GM21360 (cell line): ENCODE results near the gene NRAP.

ENCODE experiments used
- ATAC-seq: cut with Tn5 transposase; IDR thresholded peaks from one replicate; pipeline ENCODE4 v1.9.1; 2021; ENCODE audit warnings: mild to moderate bottlenecking, moderate library complexity; ENCODE audit not compliant: unreplicated experiment

Gene NRAP

DNA sequence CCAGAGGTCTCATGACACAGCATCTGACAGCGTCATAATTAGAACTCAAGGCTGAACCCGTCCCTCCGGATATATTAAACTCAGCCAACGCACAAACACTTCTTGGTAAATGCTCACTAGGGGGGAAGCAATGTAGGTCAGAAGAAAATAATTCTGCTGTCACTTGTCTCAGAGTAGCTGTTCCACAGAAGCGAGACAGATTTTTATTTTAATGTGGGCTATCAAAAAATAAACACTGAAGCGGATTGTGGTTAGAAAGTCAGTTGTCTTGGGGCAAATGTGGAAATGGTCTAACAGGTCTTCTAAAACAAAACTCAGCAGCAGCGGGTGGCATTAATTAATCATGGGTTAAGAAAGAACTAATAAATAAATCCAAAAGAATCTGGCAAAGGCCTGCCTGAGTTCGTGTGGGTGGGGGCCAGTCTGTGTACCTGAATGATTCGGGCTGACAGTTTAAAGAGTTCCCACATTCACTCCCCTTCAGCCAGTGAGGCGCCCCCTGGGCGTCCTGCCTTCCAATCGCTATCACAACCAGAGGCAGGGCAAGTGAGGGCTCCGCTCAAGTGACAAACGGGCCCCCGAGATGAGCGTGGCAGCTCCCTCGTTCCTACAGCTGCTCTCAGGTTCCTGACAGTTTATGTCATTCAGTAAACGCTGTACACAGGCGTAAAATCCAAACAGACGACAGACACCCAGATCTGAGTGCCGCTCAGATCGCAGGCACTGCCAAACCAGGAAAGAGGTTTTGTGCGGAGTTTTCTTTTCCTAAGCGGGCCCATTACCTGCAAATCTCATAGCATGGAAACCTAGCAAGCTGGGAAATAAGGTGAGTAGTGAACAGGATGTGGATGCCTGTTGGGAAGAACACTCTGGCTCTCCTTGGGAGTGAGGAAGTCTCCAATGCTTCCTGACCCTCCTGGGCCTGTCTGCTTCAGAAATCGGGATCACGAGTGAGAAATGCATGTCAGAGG is 52.9 kb downstream of the NRAP start:
- ATAC-seq, result no peak

DNA sequence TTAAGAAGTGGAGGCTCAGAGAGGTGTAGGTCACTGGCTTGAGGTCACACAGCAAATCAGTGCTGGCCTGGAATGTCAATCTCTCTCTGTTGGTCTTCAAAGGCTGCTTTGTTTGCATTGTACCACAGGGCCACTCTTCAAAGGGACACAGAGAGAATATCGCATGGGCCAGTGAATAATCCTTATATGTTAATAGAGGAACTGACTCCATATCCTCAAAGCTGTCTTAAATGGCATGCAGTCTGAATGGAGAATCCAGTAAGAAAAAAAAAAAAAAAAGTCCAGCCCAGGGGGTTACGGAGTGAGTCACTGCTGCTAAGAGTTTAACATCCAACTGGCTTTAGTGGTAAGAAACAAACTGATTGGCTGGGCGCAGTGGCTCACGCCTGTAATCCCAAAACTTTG is 54.1 kb downstream of the NRAP start:
- no peak for ATAC-seq

- ATAC-seq, result no peak
These were observed 58.4 kb downstream of the NRAP start for GRCh38 chr10:113605268-113605978.

DNA sequence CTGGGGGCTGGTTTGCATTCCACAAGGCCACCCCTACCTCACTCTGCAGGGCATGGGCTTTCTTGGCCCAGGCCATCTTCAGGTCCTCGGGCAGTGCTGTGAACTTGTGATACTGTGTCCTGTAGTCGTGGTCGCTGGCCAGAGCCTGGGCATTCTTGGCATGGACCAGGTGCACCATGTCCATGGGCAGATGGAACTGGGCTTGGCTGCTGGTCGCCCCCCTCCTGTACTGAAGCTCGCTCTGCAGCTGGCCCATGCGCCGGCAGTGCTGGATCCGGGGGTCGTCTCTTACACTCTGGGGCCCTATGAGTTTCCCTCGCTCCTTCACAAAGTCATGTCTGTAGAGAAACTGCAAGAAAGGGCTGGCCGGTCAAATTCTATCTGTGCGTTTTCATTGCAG is 59.3 kb downstream of the NRAP start:
- no peak for ATAC-seq

- ATAC-seq, result no peak
These were observed 60.6 kb downstream of the NRAP start for GRCh38 chr10:113603057-113603777.

DNA sequence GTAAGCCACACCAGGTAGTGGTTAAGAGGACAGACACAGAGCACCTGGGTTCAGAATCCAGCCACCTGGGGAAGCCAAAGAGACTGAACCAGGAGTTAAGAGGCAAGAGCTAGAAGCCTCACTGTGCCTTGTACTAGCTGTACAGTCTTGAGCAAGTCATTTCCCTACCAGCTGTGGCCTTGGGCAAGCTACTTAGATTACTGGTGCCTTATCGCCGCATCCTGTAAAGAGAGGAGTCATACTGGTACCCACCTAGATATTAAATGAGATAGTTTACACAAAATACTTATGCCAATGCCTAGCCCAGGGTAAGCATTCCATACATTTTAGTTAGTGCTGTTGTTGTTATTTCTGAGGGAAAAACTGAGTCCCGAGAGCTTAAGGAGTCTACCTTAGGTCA is 63.3 kb downstream of the NRAP start:
- ATAC-seq, result no peak

GRCh38 chr10:113594652-113595051 is 69.2 kb downstream of the NRAP start:
- ATAC-seq, result no peak

GRCh38 chr10:113592380-113592779 is 71.5 kb downstream of the NRAP start:
- no peak for ATAC-seq

GRCh38 chr10:113590581-113590980 is 73.3 kb downstream of the NRAP start:
- no peak for ATAC-seq

- ATAC-seq, result no peak
These were observed 74.6 kb downstream of the NRAP start for GRCh38 chr10:113589201-113589770.

DNA sequence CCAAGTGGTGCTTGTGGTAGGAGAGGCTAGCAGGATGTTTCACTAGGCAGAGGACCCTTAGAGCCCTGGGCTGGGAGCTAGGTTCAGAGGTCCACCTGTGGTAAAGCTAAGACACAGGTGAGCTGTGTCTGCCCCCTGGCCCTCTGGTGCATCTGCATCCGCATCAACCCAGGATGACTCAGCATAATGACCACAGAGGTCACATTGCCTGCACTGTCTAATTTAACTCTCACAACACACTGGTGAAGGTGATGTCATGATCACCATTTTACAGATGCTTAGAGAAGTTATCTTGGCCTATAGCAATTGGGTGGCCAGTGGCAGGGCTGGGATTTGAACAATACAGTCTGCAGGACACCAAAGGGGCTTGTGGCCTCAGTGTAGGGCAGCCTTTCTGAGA is 77.9 kb downstream of the NRAP start:
- ATAC-seq, result no peak

GRCh38 chr10:113583571-113583970 is 80.3 kb downstream of the NRAP start:
- no peak for ATAC-seq

DNA sequence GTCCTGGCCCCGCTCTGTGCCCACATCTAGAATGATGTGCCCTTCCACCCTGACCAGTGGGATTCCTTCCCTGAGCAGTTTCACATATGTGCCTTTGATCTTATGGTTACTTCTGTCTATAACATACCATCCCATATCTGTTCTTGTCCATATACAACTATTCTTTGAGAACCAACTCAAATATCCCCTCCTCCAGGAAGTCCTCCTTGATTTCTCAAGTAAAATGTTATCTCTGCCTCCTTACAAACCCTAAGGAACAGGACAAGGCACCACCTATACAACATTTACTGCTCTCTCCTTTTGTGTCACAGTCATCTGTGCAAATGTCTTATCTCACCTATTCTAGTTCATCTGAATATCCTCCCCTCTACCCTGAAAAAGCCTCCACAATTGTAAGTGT is 82.7 kb downstream of the NRAP start:
- no peak for ATAC-seq

- ATAC-seq, result no peak
These were observed 85.1 kb downstream of the NRAP start for GRCh38 chr10:113578773-113579172.

DNA sequence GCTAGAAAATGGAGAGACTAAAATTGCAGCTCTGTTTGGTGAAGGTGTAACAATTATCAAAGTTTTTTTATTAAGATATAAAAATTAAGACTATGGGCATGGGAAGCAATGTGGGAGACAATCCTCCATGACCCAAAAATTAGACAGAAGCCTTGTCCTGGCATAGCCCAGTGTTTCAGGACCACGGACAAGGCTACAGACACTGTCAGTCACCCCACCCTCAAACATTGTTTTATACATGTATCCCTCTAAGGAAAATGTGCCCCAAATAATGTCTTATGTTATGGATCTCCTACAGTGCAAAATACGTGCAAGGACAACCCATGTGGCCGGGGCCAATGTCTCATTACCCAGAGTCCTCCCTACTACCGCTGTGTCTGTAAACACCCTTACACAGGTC is 87.0 kb downstream of the NRAP start:
- no peak for ATAC-seq

GRCh38 chr10:113573368-113573767 is 90.5 kb downstream of the NRAP start:
- ATAC-seq, result no peak

DNA sequence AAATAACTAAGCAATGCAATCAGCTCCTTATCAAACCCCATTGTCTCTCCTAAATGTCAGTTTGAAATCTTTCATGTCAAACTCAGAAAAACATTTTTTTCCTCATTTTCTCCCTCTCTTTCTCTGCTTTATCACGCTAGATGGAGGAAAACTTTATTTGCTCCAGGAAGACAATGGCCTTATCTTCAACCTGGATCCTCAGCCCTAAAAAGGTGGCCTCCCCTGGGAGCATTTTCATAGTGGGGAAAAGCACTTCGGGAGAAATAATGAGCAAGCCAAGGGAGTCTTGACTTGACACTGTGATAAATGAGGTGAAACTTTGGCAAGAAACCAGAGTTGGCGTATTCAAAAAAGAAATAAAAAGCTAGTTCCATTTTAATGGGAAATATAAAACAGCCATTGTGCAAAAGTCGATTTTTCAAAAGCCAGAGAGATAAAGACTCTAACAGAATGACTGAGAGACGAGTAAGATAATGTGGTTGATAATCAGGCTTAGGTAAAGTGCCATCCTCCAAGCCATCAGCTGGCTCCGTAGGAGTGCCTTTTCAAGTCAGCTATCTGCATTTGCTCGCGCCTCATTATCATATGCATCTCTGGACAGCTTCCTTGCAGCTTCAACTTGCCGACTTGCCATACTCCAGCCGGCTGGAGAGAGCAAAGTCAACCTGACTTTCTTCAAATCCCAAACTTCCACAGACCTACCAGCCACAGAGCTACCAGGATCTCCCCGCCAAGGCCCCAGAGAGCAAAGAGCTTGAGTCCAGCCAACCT is 91.1 kb downstream of the NRAP start:
- no peak for ATAC-seq

DNA sequence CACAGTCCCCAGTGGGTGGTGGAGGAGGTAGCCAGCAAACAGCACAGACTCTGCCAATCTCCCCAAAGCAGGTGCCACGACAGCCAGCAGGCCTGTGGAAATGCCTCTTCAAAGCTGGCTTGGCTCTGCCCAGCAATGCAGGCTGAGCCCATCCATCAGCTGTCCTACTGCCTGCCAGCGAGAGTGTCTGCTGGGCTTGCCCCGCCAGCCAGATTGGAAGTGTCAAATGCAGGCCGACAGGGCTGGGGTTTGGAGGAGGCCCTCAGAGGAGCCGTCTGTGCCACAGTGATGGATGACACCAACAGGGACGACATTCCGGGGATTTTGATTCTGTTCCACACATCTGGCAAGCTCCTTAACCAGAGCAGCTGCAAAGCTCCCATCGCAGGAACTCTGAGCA is 94.3 kb downstream of the NRAP start:
- ATAC-seq, result no peak

DNA sequence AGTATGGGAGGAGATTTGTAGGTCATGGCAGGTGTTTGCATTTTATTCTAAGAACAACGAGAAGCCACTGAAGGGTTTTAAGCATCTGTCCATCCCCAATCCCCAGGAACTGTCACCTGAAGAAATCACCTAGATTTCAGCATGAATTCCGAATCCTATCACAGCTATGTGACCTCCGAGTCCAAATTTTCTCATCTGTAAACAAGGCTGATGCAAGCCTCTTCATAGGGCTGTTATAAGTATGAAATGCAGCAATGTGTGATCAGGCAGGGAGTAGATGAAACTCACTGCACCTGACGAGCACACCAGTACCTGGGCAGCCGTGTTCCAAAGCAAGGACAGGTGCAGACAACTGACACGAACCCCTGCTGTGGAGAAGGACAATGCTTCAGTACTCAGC is 97.0 kb downstream of the NRAP start:
- ATAC-seq, result no peak

DNA sequence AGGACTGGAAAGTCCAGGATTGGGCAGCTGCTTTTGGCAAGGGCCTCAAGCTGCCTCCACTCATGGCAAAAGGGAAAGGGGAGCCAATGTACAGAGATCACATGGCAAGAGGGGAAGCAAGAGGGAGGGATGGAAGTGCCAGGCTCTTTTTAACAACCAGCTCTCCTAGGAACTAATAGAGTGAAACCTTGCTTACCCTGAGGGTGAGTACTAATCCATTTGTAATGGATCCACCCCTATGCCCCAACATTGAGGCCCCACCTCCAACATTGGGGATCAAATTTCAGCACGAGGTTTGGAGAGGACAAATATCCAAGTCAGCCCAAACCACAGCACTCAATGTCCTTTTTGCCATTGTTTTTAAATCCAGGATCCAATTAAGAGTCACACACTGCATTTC is 98.5 kb downstream of the NRAP start:
- ATAC-seq, result no peak
